HG03060 (cell line): Measurements from ENCODE around the gene UBA7.
"Not testable (repeated sequence)": the region's sequence is repeated elsewhere in the genome, so short reads cannot be mapped to it uniquely, and the experiment has no call there.

Source experiments
- ATAC-seq: cut with Tn5 transposase; IDR thresholded peaks from one replicate; pipeline ENCODE4 v1.9.1; 2021; ENCODE audit warnings: low read depth, moderate number of reproducible peaks; ENCODE audit not compliant: unreplicated experiment

UBA7 gene

GRCh38 chr3:49787182-49787464, 26.6 kb downstream of the UBA7 start:
- ATAC-seq, result no peak

- ATAC-seq, result peak; percentile 96
Measured at GRCh38 chr3:49786357-49787181, 27.2 kb downstream of the UBA7 start, which contains the start of gene IP6K1. Gene IP6K1, minus strand, starts transcription at chr3:49786542. Its CDS starts 38,502 bp downstream, at chr3:49748040.

GRCh38 chr3:49785565-49786356, 28.0 kb downstream of the UBA7 start:
- ATAC-seq, result peak; percentile 8

- not testable (repeated sequence) for ATAC-seq
Measured at GRCh38 chr3:49782277-49782676, 31.5 kb downstream of the UBA7 start.

GRCh38 chr3:49781415-49782199, 32.1 kb downstream of the UBA7 start:
- no peak for ATAC-seq

GRCh38 chr3:49780975-49781365, 32.8 kb downstream of the UBA7 start:
- ATAC-seq, result not testable (repeated sequence)

- ATAC-seq, result no peak
Measured at GRCh38 chr3:49780080-49780974, 33.4 kb downstream of the UBA7 start.

GRCh38 chr3:49779358-49780079, 34.2 kb downstream of the UBA7 start:
- ATAC-seq, result no peak

- ATAC-seq, result not testable (repeated sequence)
Measured at GRCh38 chr3:49776101-49776500, 37.7 kb downstream of the UBA7 start.

GRCh38 chr3:49775538-49775937, 38.2 kb downstream of the UBA7 start:
- no peak for ATAC-seq

GRCh38 chr3:49772703-49773102, 41.0 kb downstream of the UBA7 start:
- no peak for ATAC-seq

- no peak for ATAC-seq
Measured at GRCh38 chr3:49771340-49771938, 42.3 kb downstream of the UBA7 start.

GRCh38 chr3:49769926-49770325, 43.8 kb downstream of the UBA7 start:
- ATAC-seq, result no peak

- no peak for ATAC-seq
Measured at GRCh38 chr3:49769286-49769915, 44.4 kb downstream of the UBA7 start.

GRCh38 chr3:49763981-49764380, 49.8 kb downstream of the UBA7 start:
- ATAC-seq, result no peak

- no peak for ATAC-seq
Measured at GRCh38 chr3:49761661-49762060, 52.1 kb downstream of the UBA7 start.

GRCh38 chr3:49759226-49759625, 54.5 kb downstream of the UBA7 start:
- ATAC-seq, result no peak

- ATAC-seq, result no peak
Measured at GRCh38 chr3:49757197-49757596, 56.6 kb downstream of the UBA7 start.

GRCh38 chr3:49756036-49756435, 57.7 kb downstream of the UBA7 start:
- ATAC-seq, result no peak
